B cell (primary cell): ENCODE data around the gene CAPN5. TPM values are rescaled to one million over a fixed set of nuclear protein-coding genes. Genes with fewer than 3 reads are reported as not detected.

Experiments
- ATAC-seq: fragments of 200-7000 bp; cut with Tn5 transposase; one replicate; pipeline ENCODE4 v1.10.0; 2021; ENCODE audit warnings: low read depth, mild to moderate bottlenecking, moderate number of reproducible peaks, moderate library complexity
- CTCF ChIA-PET: fragments of 350-600 bp; sonication (Branson Sonifier 250); formaldehyde crosslinking; loops from one replicate; lab custom pipeline; 2021; ENCODE audit warnings: antibody characterized with exemption, inconsistent platforms; lab: Charles Lee
- POLR2A ChIA-PET: fragments of 350-600 bp; sonication (Branson Sonifier 250); formaldehyde crosslinking; loops from one replicate; lab custom pipeline; 2021; ENCODE audit warnings: antibody characterized with exemption; lab: Charles Lee
- DNase-seq: peaks from one replicate; pipeline ENCODE4 v3.0.0; 2013
- H2AFZ ChIP-seq: 2 replicates; pipeline ENCODE4 v1.6.1; 2012; ENCODE audit warnings: mild to moderate bottlenecking, low read depth, low read length; ENCODE audit not compliant: insufficient read depth, poor library complexity, severe bottlenecking
- H3K27ac ChIP-seq, 2 donors: 1 replicate in 1 of 2; 2 replicates in 1 of 2; pipeline ENCODE4 v1.5.1; 2012 to 2013; ENCODE audit warnings: low read length in 2 of 2, mild to moderate bottlenecking in 2 of 2, moderate library complexity in 1 of 2
- H3K27me3 ChIP-seq, 4 experiments: fragments of 200-600 bp in 1 of 4; sonication (generic) in 1 of 4; replicated peaks in 1 of 4; 1 replicate in 2 of 4; 2 replicates in 2 of 4; pipeline versions ENCODE4 v1.6.1 to v1.7.0; 2013 to 2016; ENCODE audit warnings: low read length in 3 of 4, mild to moderate bottlenecking in 2 of 4, mixed read lengths in 1 of 4, moderate library complexity in 1 of 4; ENCODE audit not compliant: insufficient read depth in 4 of 4, control insufficient read depth in 3 of 4; ENCODE audit errors: control extremely low read depth in 1 of 4
- H3K36me3 ChIP-seq, 2 experiments: replicated peaks in 1 of 2; 1 replicate in 1 of 2; 2 replicates in 1 of 2; pipeline versions ENCODE4 v1.6.1 to v1.7.1; 2013; ENCODE audit warnings: low read length in 1 of 2; ENCODE audit not compliant: insufficient read depth in 2 of 2, control insufficient read depth in 1 of 2; ENCODE audit errors: control extremely low read depth in 1 of 2, extremely low read depth in 1 of 2
- H3K4me1 ChIP-seq, 2 donors: fragments of 200-600 bp in 1 of 2; sonication (generic) in 1 of 2; 1 replicate in 1 of 2; 2 replicates in 1 of 2; pipeline versions ENCODE4 v1.5.1 to v1.6.1; 2013 to 2017; ENCODE audit warnings: low read length in 2 of 2; ENCODE audit not compliant: control insufficient read depth in 2 of 2, insufficient read depth in 2 of 2
- H3K4me2 ChIP-seq: replicated peaks from 2 replicates; pipeline ENCODE3; 2012; ENCODE audit warnings: mild to moderate bottlenecking, low read depth, low read length; ENCODE audit not compliant: poor library complexity, severe bottlenecking
- H3K4me3 ChIP-seq, 5 experiments: fragments of 200-600 bp in 1 of 5; sonication (generic) in 1 of 5; 1 replicate in 3 of 5; 2 replicates in 2 of 5; pipeline versions ENCODE4 v1.5.1 to v1.7.0; 2011 to 2016; ENCODE audit warnings: low read length in 4 of 5, mild to moderate bottlenecking in 4 of 5, low read depth in 2 of 5, control low read depth in 1 of 5, moderate library complexity in 1 of 5; ENCODE audit not compliant: insufficient read depth in 1 of 5; ENCODE audit errors: control extremely low read depth in 1 of 5, extremely low read depth in 1 of 5
- H3K79me2 ChIP-seq: fragments of 200-600 bp; sonication (generic); one replicate; pipeline ENCODE4 v1.6.0; 2016; ENCODE audit warnings: low read length; ENCODE audit not compliant: control insufficient read depth, insufficient read depth
- H3K9ac ChIP-seq: fragments of 200-600 bp; sonication (generic); 2 replicates; pipeline ENCODE4 v1.6.1; 2017; ENCODE audit warnings: mild to moderate bottlenecking, low read length, moderate library complexity
- H3K9me3 ChIP-seq, 3 donors: one replicate each; pipeline versions ENCODE4 v1.6.1 to v1.7.1; 2013; ENCODE audit warnings: low read length in 2 of 3; ENCODE audit not compliant: control insufficient read depth in 2 of 3, insufficient read depth in 1 of 3; ENCODE audit errors: control extremely low read depth in 1 of 3
- H4K20me1 ChIP-seq: 2 replicates; pipeline ENCODE4 v1.6.0; 2012; ENCODE audit warnings: mild to moderate bottlenecking, low read length; ENCODE audit not compliant: insufficient read depth, control insufficient read depth, poor library complexity, severe bottlenecking
- H3K27ac Mint-ChIP-seq: one replicate; pipeline ENCODE4 v1.8.0; 2021; ENCODE audit warnings: mixed read lengths
- H3K27me3 Mint-ChIP-seq: one replicate; pipeline ENCODE4 v1.8.0; 2021; ENCODE audit warnings: mixed read lengths
- H3K4me1 Mint-ChIP-seq: one replicate; pipeline ENCODE4 v1.8.0; 2021; ENCODE audit warnings: mixed read lengths
- H3K4me3 Mint-ChIP-seq: one replicate; pipeline ENCODE4 v1.8.0; 2021; ENCODE audit warnings: mixed read lengths
- H3K9me3 Mint-ChIP-seq: one replicate; pipeline ENCODE4 v1.8.0; 2022; ENCODE audit warnings: mixed read lengths; ENCODE audit not compliant: insufficient read depth
- CTCF ChIP-seq: fragments of 200-600 bp; IDR thresholded peaks from one replicate; pipeline ENCODE4 v1.8.0; 2022; ENCODE audit warnings: antibody characterized with exemption, mild to moderate bottlenecking
- EZH2 ChIP-seq: IDR thresholded peaks from 2 replicates; pipeline ENCODE4 v1.6.1; 2012; ENCODE audit warnings: borderline replicate concordance, low read depth, mild to moderate bottlenecking, moderate library complexity, low read length; ENCODE audit not compliant: insufficient read depth, poor library complexity, severe bottlenecking
- WGBS: methylation state at CpG from one replicate; pipeline ENCODE4 v1.1.5; 2013; ENCODE audit warnings: missing lambda C conversion rate; ENCODE audit not compliant: insufficient coverage; 5-methylcytosine and 5-hydroxymethylcytosine counted together
- intact Hi-C: fragments of 100-400 bp; cut with micrococcal nuclease; formaldehyde crosslinking; loops from one replicate; pipeline ENCODE4 v1.10.0; 2022
- polyA plus RNA-seq: library from polyadenylated mRNA; depleted of rRNA; stranded (reverse); fragments of >200 nt; gene quantifications from 2 replicates; pipeline ENCODE4 v1.2.3, GENCODE V29; 2012
- total RNA-seq, 2 donors: library from RNA; stranded (reverse); fragments of 120-200 nt in 1 of 2; gene quantifications; 1 replicate in 1 of 2; 2 replicates in 1 of 2; pipeline versions ENCODE4 v1.2.3 to v1.2.4, GENCODE V29; 2013 to 2022

Gene CAPN5
- total and polyA plus RNA-seq, 2 donors (not counting 1 experiment from before 2014, with no cell fraction given): 0.74 to 0.78 TPM

- no peak overlapping the region for H3K27ac ChIP-seq
- H3K79me2 ChIP-seq: no peaks in the 10 kb centered on the region
- Mint-ChIP-seq H3K27ac (no peak overlapping the region), H3K27me3 (peaks cover 8% of the 10 kb centered on the region), H3K9me3 (peaks cover 6% of the 10 kb centered on the region), H3K4me1 (peaks cover 21% of the 10 kb centered on the region), H3K4me3 (no peak overlapping the region)
- H3K4me2 ChIP-seq: no peak overlapping the region
- no peak overlapping the region for H3K4me3 ChIP-seq
- H2AFZ ChIP-seq: no peak overlapping the region
- ChIA-PET POLR2A (no interaction called here), CTCF (no interaction called here)
- peaks cover 0 to 10% (median 0%) of the 10 kb centered on the region in 4 experiments for H3K27me3 ChIP-seq
- peaks cover 15 to 20% of the 10 kb centered on the region in 2 donors for H3K4me1 ChIP-seq
- H3K36me3 ChIP-seq: no peaks in the 10 kb centered on the region
- no peak overlapping the region for H3K9ac ChIP-seq
- no peak for DNase-seq
- intact Hi-C loops: no loop called here
- peaks cover 0 to 7% (median 0%) of the 10 kb centered on the region in 3 donors for H3K9me3 ChIP-seq
- no peak for TF ChIP-seq CTCF
- TF ChIP-seq EZH2: no peak
- ATAC-seq: no peak
- H4K20me1 ChIP-seq: no peaks in the 10 kb centered on the region
- 92% methylated on average over 9 of the region's 9 CpGs for WGBS
These were observed 64.2 kb downstream of the CAPN5 start for GRCh38 chr11:77130763-77131513.

- Mint-ChIP-seq H3K4me3 (no peak overlapping the region), H3K9me3 (peaks cover 6% of the 10 kb centered on the region), H3K27me3 (peaks cover 7% of the 10 kb centered on the region), H3K27ac (no peak overlapping the region), H3K4me1 (peaks cover 16% of the 10 kb centered on the region)
- no peak for ATAC-seq
- Histone ChIP-seq H3K4me3 (no peak overlapping the region), H3K9ac (no peak overlapping the region), H3K9me3 (peaks cover 0 to 7% (median 0%) of the 10 kb centered on the region in 3 donors), H3K4me2 (no peak overlapping the region), H4K20me1 (no peaks in the 10 kb centered on the region), H3K27me3 (peaks cover 0 to 10% (median 0%) of the 10 kb centered on the region in 4 experiments), H3K27ac (no peak overlapping the region), H3K4me1 (peaks cover 15 to 20% of the 10 kb centered on the region in 2 donors), H3K79me2 (no peaks in the 10 kb centered on the region), H2AFZ (no peak overlapping the region), H3K36me3 (no peaks in the 10 kb centered on the region)
- no peak for DNase-seq
- WGBS: 79% methylated on average over 4 of the region's 6 CpGs
- CTCF ChIA-PET: no interaction called here
- intact Hi-C loops: no loop called here
- TF ChIP-seq EZH2 (no peak), CTCF (no peak)
- POLR2A ChIA-PET: no interaction called here
These were observed 64.8 kb downstream of the CAPN5 start for GRCh38 chr11:77131560-77131959.
